ENCODE results near the gene TBCE. TPM values are rescaled to one million over a fixed set of nuclear protein-coding genes. Genes with fewer than 3 reads are reported as not detected.
"Not testable (repeated sequence)": the region's sequence is repeated elsewhere in the genome, so short reads cannot be mapped to it uniquely, and the experiment has no call there.

Gene TBCE
- total RNA-seq, 4 donors from 2014 or later, result 16.8 to 59.1 (median 23.9) TPM

DNA sequence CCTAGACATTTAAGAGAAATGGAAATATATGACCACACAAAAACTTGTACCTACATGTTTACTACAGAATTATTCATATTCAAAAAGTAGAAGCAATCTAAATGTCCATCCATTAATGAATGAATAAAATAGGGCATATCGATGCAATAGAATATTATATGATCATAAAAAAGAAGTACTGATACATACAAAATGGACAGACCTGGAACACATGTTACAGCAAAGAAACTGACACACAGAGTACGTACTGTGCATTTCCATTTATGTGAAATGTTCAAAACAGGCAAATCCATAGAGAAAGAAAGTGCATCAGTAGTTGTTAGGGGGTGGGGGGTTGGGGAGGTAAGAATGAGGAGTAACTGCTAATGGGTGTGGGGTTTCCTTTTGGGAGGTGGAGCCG lies 97.8 kb downstream of the TBCE start:
- Histone ChIP-seq H3K4me3 (no peak overlapping the region), H3K36me3 (peaks cover 0 to 18% (median 0%) of the 10 kb centered on the region in 4 donors), H3K27ac (no peak overlapping the region), H3K9me3 (no peaks in the 10 kb centered on the region), H3K27me3 (no peaks in the 10 kb centered on the region), H3K4me1 (no peaks in the 10 kb centered on the region)
- WGBS, 2 donors (ENCODE audit: low coverage in 1 of 2), result 89 to 91% methylated on average over 3 of the region's 3 CpGs
- no peak for DNase-seq
- in situ Hi-C loops (cut with MboI; ENCODE audit: low pct_ligation_motif_present in 1 of 4, low pct_unique_long_range_greater_than_20kb in 1 of 4, low sequenced_read_pairs in 3 of 4) (loop anchor here in 1 of 4 donors (25.0 kb wide), 1 partner anchor 1003 kb away; no protein-coding TSS in a partner anchor), intact Hi-C loops (cut with DNase I; ENCODE audit: low total_unique reads) (no loop called here)
- TF ChIP-seq, protein P1, sequence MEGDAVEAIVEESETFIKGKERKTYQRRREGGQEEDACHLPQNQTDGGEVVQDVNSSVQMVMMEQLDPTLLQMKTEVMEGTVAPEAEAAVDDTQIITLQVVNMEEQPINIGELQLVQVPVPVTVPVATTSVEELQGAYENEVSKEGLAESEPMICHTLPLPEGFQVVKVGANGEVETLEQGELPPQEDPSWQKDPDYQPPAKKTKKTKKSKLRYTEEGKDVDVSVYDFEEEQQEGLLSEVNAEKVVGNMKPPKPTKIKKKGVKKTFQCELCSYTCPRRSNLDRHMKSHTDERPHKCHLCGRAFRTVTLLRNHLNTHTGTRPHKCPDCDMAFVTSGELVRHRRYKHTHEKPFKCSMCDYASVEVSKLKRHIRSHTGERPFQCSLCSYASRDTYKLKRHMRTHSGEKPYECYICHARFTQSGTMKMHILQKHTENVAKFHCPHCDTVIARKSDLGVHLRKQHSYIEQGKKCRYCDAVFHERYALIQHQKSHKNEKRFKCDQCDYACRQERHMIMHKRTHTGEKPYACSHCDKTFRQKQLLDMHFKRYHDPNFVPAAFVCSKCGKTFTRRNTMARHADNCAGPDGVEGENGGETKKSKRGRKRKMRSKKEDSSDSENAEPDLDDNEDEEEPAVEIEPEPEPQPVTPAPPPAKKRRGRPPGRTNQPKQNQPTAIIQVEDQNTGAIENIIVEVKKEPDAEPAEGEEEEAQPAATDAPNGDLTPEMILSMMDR (IDR thresholded peaks at IDR 0.05), result no peak
- no peak for TF ChIP-seq POLR2A (IDR thresholded peaks at IDR 0.05)

DNA sequence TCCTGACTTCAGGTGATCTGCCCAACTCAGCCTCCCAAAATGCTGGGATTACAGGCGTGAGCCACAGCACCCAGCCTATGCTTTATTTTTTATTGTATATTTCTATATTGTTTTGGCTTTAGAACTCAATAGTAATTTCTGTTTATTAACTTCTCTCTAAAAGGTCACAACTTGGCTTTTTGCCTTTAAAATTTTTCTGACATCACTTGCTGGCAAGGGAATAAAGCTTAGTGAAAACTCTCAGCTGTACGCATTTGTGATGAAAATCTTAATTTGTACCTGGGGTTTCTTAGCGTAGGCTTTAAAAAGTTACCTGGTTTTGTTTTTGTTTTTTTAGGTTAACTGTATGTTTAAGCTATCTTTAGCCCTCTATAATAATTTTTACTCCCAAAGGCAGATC lies 100.8 kb downstream of the TBCE start:
- 83 to 84% methylated on average over 3 of the region's 3 CpGs for WGBS, 2 donors (ENCODE audit: low coverage in 1 of 2)
- Histone ChIP-seq H3K27me3 (no peaks in the 10 kb centered on the region), H3K4me1 (no peaks in the 10 kb centered on the region), H3K4me3 (no peak overlapping the region), H3K9me3 (no peaks in the 10 kb centered on the region), H3K27ac (no peak overlapping the region), H3K36me3 (peaks cover 0 to 20% (median 2%) of the 10 kb centered on the region in 4 donors)
- DNase-seq, result no peak
- intact Hi-C loops (cut with DNase I; ENCODE audit: low total_unique reads), result no loop called here
- TF ChIP-seq, protein P1 (IDR thresholded peaks at IDR 0.05), result no peak
- in situ Hi-C loops (cut with MboI; ENCODE audit: low pct_ligation_motif_present in 1 of 4, low pct_unique_long_range_greater_than_20kb in 1 of 4, low sequenced_read_pairs in 3 of 4), result loop anchor here in 1 of 4 donors (25.0 kb wide), 1 partner anchor 1006 kb away; no protein-coding TSS in a partner anchor

DNA sequence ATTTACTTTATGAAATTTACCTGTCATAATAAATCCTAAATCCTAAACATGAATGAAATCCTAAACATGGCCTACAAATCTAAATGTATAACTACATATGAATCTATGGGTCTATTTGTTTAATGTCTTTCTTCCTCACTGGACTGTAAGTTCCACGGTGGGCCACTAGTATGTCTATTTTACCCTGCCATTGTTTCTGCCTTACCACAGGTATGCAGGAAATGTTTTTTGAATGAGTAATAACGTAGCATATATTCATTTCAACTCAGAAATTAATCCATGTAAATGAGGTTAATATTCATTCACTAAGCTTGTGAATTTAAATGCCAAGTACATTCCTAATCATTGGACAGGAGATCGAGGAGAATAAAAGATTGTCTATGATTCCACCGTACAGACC lies 101.7 kb downstream of the TBCE start:
- H3K9me3 ChIP-seq, result no peaks in the 10 kb centered on the region
- no peak overlapping the region for H3K4me3 ChIP-seq
- no peak overlapping the region for H3K27ac ChIP-seq
- H3K27me3 ChIP-seq, result no peaks in the 10 kb centered on the region
- intact Hi-C loops (cut with DNase I; ENCODE audit: low total_unique reads), result no loop called here
- TF ChIP-seq EP300 (IDR thresholded peaks at IDR 0.05; ENCODE audit: low read depth) (no peak), POLR2AphosphoS5 (IDR thresholded peaks at IDR 0.05) (no peak), POLR2A (IDR thresholded peaks at IDR 0.05) (no peak)
- TF ChIP-seq, protein P1 (IDR thresholded peaks at IDR 0.05), result no peak
- no peaks in the 10 kb centered on the region for H3K4me1 ChIP-seq
- in situ Hi-C loops (cut with MboI; ENCODE audit: low pct_ligation_motif_present in 1 of 4, low pct_unique_long_range_greater_than_20kb in 1 of 4, low sequenced_read_pairs in 3 of 4), result loop anchor here in 1 of 4 donors (25.0 kb wide), 1 partner anchor 1007 kb away; no protein-coding TSS in a partner anchor
- DNase-seq, result no peak
- WGBS, 2 donors (ENCODE audit: low coverage in 1 of 2), result 71 to 72% methylated on average over 4 of the region's 4 CpGs
- peaks cover 0 to 20% (median 2%) of the 10 kb centered on the region in 4 donors for H3K36me3 ChIP-seq

DNA sequence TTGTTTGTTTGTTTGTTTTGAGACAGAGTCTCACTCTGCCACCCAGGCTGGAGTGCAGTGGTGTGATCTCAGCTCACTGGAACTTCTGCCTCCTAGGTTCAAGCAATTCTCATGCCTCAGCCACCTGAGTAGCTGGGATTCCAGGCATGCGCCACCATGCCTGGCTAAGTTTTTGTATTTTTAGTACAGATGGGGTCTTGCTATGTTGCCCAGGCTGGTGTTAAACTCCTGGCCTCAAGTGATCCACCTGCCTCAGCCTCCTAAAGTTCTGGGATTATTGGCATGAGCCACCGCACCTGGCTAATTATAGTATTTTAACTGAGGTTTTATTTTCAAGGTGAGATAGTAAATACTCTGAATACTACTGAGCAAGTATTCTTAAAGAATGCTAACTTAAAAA lies 102.7 kb downstream of the TBCE start:
- 92 to 100% methylated on average over 1 to 2 of the region's 2 CpGs for WGBS, 2 donors (ENCODE audit: low coverage in 1 of 2)
- peaks cover 0 to 15% (median 2%) of the 10 kb centered on the region in 4 donors for H3K36me3 ChIP-seq
- H3K4me3 ChIP-seq; H3K9me3 ChIP-seq; intact Hi-C loops (cut with DNase I; ENCODE audit: low total_unique reads); H3K27me3 ChIP-seq; DNase-seq; H3K4me1 ChIP-seq; H3K27ac ChIP-seq: not testable (repeated sequence)
- in situ Hi-C loops (cut with MboI; ENCODE audit: low pct_ligation_motif_present in 1 of 4, low pct_unique_long_range_greater_than_20kb in 1 of 4, low sequenced_read_pairs in 3 of 4), result loop anchor here in 1 of 4 donors (25.0 kb wide), 1 partner anchor 1008 kb away; no protein-coding TSS in a partner anchor
